Measurements from ENCODE around the gene HOXD9. TPM values are rescaled to one million over a fixed set of nuclear protein-coding genes. Genes with fewer than 3 reads are reported as not detected.
A peak's percentile ranks its signal among the peaks of the same experiment; 100 is the strongest.

Gene HOXD9
- polyA plus RNA-seq, 3 donors: not detected

GRCh38 chr2:176082824-176083751, 39.4 kb upstream of the HOXD9 start:
- Histone ChIP-seq H3K4me2 (replicated peaks; ENCODE audit: extremely low read depth, low read length, poor library complexity, severe bottlenecking) (no peak overlapping the region), H3K4me1 (ENCODE audit: control insufficient read depth in 1 of 2, insufficient read depth in 2 of 2, low read length in 2 of 2) (peaks cover 3 to 25% of the 10 kb centered on the region in 2 donors), H3K79me2 (ENCODE audit: insufficient read depth, low read length) (no peaks in the 10 kb centered on the region), H2AFZ (ENCODE audit: insufficient read depth, low read depth, low read length, poor library complexity, severe bottlenecking) (no peak overlapping the region), H3K27ac (ENCODE audit: low read depth in 1 of 2, low read length in 2 of 2) (no peak overlapping the region), H3K27me3 (ENCODE audit: control insufficient read depth in 2 of 2, insufficient read depth in 2 of 2, low read length in 2 of 2) (peaks cover 94 to 96% of the 10 kb centered on the region in 2 donors), H3K4me3 (replicated peaks in 1 of 3; ENCODE audit: low read depth in 2 of 3, low read length in 3 of 3) (no peak overlapping the region), H3K9me3 (replicated peaks in 1 of 2; ENCODE audit: control insufficient read depth in 1 of 2, insufficient read depth in 1 of 2, low read length in 2 of 2) (peaks cover 8 to 89% of the 10 kb centered on the region in 2 donors), H3K9ac (ENCODE audit: insufficient read depth, low read length, poor library complexity, severe bottlenecking) (no peak overlapping the region), H4K20me1 (ENCODE audit: insufficient read depth, low read length) (no peaks in the 10 kb centered on the region), H3K36me3 (replicated peaks in 1 of 2; ENCODE audit: control insufficient read depth in 1 of 2, insufficient read depth in 2 of 2, low read length in 2 of 2) (no peaks in the 10 kb centered on the region)
- peaks cover 8 to 19% of the 10 kb centered on the region in 2 donors for H3K36me3 Mint-ChIP-seq
- intact Hi-C loops (cut with micrococcal nuclease): loop anchor here in 1 of 2 donors (5.0 kb wide), 1 partner anchor 39 kb away; the partner anchor contains the start of gene HOXD9
- DNase-seq: no peak
- H3K27me3 Mint-ChIP-seq (ENCODE audit: low read depth in 3 of 3): peaks cover 95 to 97% (median 95%) of the 10 kb centered on the region in 3 donors
- no peak for TF ChIP-seq CTCF (IDR thresholded peaks at IDR 0.05)
- H3K27ac Mint-ChIP-seq: no peak overlapping the region
- H3K9me3 Mint-ChIP-seq: peaks cover 10 to 65% (median 36%) of the 10 kb centered on the region in 7 donors
- H3K4me3 Mint-ChIP-seq: peak overlapping the region in 1 of 2 donors; percentile 85
- peaks cover 35% of the 10 kb centered on the region for H3K4me1 Mint-ChIP-seq
- WGBS (ENCODE audit: insufficient coverage): 6% methylated on average over 65 of the region's 66 CpGs

GRCh38 chr2:176083796-176084261, 38.7 kb upstream of the HOXD9 start, which contains the start of gene EVX2:
Gene EVX2 (minus strand): TSS chr2:176083962. CDS start chr2:176083776, 186 bp downstream.
- Mint-ChIP-seq H3K36me3 (peaks cover 8 to 22% of the 10 kb centered on the region in 2 donors), H3K27me3 (ENCODE audit: low read depth in 3 of 3) (peaks cover 95 to 97% (median 95%) of the 10 kb centered on the region in 3 donors), H3K9me3 (peaks cover 10 to 62% (median 38%) of the 10 kb centered on the region in 7 donors), H3K4me1 (peaks cover 37% of the 10 kb centered on the region), H3K27ac (no peak within 1 kb of the TSS), H3K4me3 (peak within 1 kb of the TSS in 1 of 2 donors; percentile 85)
- peaks cover 8 to 89% of the 10 kb centered on the region in 2 donors for H3K9me3 ChIP-seq (replicated peaks in 1 of 2; ENCODE audit: control insufficient read depth in 1 of 2, insufficient read depth in 1 of 2, low read length in 2 of 2)
- peaks cover 8 to 30% of the 10 kb centered on the region in 2 donors for H3K4me1 ChIP-seq (ENCODE audit: control insufficient read depth in 1 of 2, insufficient read depth in 2 of 2, low read length in 2 of 2)
- no peaks in the 10 kb centered on the region for H4K20me1 ChIP-seq (ENCODE audit: insufficient read depth, low read length)
- no peak for TF ChIP-seq CTCF (IDR thresholded peaks at IDR 0.05)
- no peaks in the 10 kb centered on the region for H3K36me3 ChIP-seq (replicated peaks in 1 of 2; ENCODE audit: control insufficient read depth in 1 of 2, insufficient read depth in 2 of 2, low read length in 2 of 2)
- no peak within 1 kb of the TSS for H3K27ac ChIP-seq (ENCODE audit: low read depth in 1 of 2, low read length in 2 of 2)
- intact Hi-C loops (cut with micrococcal nuclease): loop anchor here in 1 of 2 donors (5.0 kb wide), 1 partner anchor 38 kb away; the partner anchor contains the start of gene HOXD9
- no peaks in the 10 kb centered on the region for H3K79me2 ChIP-seq (ENCODE audit: insufficient read depth, low read length)
- H3K4me3 ChIP-seq (replicated peaks in 1 of 3; ENCODE audit: low read depth in 2 of 3, low read length in 3 of 3): no peak within 1 kb of the TSS
- peak within 1 kb of the TSS; percentile 8 for H2AFZ ChIP-seq (ENCODE audit: insufficient read depth, low read depth, low read length, poor library complexity, severe bottlenecking)
- no peak within 1 kb of the TSS for H3K4me2 ChIP-seq (replicated peaks; ENCODE audit: extremely low read depth, low read length, poor library complexity, severe bottlenecking)
- 18% methylated on average over 11 of the region's 27 CpGs for WGBS (ENCODE audit: insufficient coverage)
- DNase-seq: no peak
- peaks cover 92 to 96% of the 10 kb centered on the region in 2 donors for H3K27me3 ChIP-seq (ENCODE audit: control insufficient read depth in 2 of 2, insufficient read depth in 2 of 2, low read length in 2 of 2)
- H3K9ac ChIP-seq (ENCODE audit: insufficient read depth, low read length, poor library complexity, severe bottlenecking): no peak within 1 kb of the TSS

Measured in CD14-positive monocyte (primary cell).